Mucosa of descending colon (tissue), 3 donors: ENCODE measurements around the gene BEGAIN. TPM values are rescaled to one million over a fixed set of nuclear protein-coding genes. Genes with fewer than 3 reads are reported as not detected.

Experiments used
- ATAC-seq: fragments of 200-7000 bp; cut with Tn5 transposase; one replicate; pipeline ENCODE4 v1.9.1; 2020; ENCODE audit warnings: mild to moderate bottlenecking, moderate library complexity
- DNase-seq, 3 donors: peaks; one replicate each; pipeline ENCODE4 v3.0.0-alpha.2; 2020
- H3K36me3 ChIP-seq: fragments of 200-600 bp; one replicate; pipeline ENCODE4 v1.8.0; 2021; ENCODE audit warnings: low read depth, mild to moderate bottlenecking
- H3K4me1 ChIP-seq: fragments of 200-600 bp; one replicate; pipeline ENCODE4 v1.8.0; 2021; ENCODE audit warnings: low read depth, mild to moderate bottlenecking
- H3K4me3 ChIP-seq: fragments of 200-600 bp; one replicate; pipeline ENCODE4 v1.8.0; 2021; ENCODE audit warnings: mild to moderate bottlenecking
- H3K9me3 ChIP-seq: fragments of 200-600 bp; one replicate; pipeline ENCODE4 v1.8.0; 2021; ENCODE audit warnings: mild to moderate bottlenecking
- CTCF ChIP-seq: fragments of 200-600 bp; IDR thresholded peaks from one replicate; pipeline ENCODE4 v1.8.0; 2022; ENCODE audit warnings: antibody characterized with exemption, mild to moderate bottlenecking
- intact Hi-C, 2 donors: fragments of 100-400 bp; cut with DNase I in 1 of 2; cut with micrococcal nuclease in 1 of 2; formaldehyde crosslinking; loops; one replicate each; pipeline versions ENCODE4 v1.11.0 to v1.11.1; 2022; cut with DNase I, micrococcal nuclease
- total RNA-seq, 3 donors: library from RNA; stranded (reverse); fragmentation: NEBNext Ultra II Directional in 2 of 3; extraction: Animal tissue kit (Norgen Biotek cat#: 25700) in 2 of 3; gene quantifications; one replicate each; pipeline versions ENCODE4 v1.2.1 to v1.2.4, GENCODE V29; 2021 to 2023
- donor health status: DM: no; HTN: no; CAD: no; lungs with moderate emphysema.
- donor health status: DM: no; HTN: no; CAD: no.
- donor health status: DM: no; HTN: yes; CAD: no.

Gene BEGAIN
- total RNA-seq, 3 donors from 2014 or later: 0.75 to 2.5 (median 1.1) TPM

- DNase-seq: no peak
- intact Hi-C loops: no loop called here
- no peak for ATAC-seq
- Histone ChIP-seq H3K4me1 (no peaks in the 10 kb centered on the region), H3K36me3 (no peaks in the 10 kb centered on the region), H3K4me3 (no peak overlapping the region), H3K9me3 (no peaks in the 10 kb centered on the region)
- no peak for TF ChIP-seq CTCF
Measured at GRCh38 chr14:100487304-100487703, 99.9 kb downstream of the BEGAIN start.

Other genes starting within 250 kb of the BEGAIN start
- 10 to 100 TPM in 2 of 3 donors, 1 to 10 TPM in 1; 7.8 to 11.1 (median 10.9) TPM for gene WDR25, start 210.9 kb downstream of the BEGAIN start, total RNA-seq
- gene DLK1, start 139.5 kb upstream of the BEGAIN start, total RNA-seq: 1 to 10 TPM in 1 of 3 donors, not detected in 2; 1.9 TPM
- 10 to 100 TPM; 13.8 to 32.2 (median 16.4) TPM for gene MEG3, start 238.7 kb upstream of the BEGAIN start, total RNA-seq